T-helper 2 cell treated with Interferon-gamma antibody and Interleukin-4, amounts not matched to agents 100 ng/mL and 5 ng/mL, for 36 hours (primary cell): ENCODE measurements around the gene PDZD2. TPM values are rescaled to one million over a fixed set of nuclear protein-coding genes. Genes with fewer than 3 reads are reported as not detected.
"Not testable (repeated sequence)": the region's sequence is repeated elsewhere in the genome, so short reads cannot be mapped to it uniquely, and the experiment has no call there.

Experiments used
- intact Hi-C: fragments of 100-400 bp; cut with micrococcal nuclease; formaldehyde crosslinking; loops from one replicate; pipeline ENCODE4 v1.15.1; 2023
- total RNA-seq: library from RNA; stranded (reverse); gene quantifications from 2 replicates; pipeline ENCODE4 v1.2.3, GENCODE V29; 2022

Gene PDZD2
- total RNA-seq, 1 donor from 2014 or later, result not detected

DNA sequence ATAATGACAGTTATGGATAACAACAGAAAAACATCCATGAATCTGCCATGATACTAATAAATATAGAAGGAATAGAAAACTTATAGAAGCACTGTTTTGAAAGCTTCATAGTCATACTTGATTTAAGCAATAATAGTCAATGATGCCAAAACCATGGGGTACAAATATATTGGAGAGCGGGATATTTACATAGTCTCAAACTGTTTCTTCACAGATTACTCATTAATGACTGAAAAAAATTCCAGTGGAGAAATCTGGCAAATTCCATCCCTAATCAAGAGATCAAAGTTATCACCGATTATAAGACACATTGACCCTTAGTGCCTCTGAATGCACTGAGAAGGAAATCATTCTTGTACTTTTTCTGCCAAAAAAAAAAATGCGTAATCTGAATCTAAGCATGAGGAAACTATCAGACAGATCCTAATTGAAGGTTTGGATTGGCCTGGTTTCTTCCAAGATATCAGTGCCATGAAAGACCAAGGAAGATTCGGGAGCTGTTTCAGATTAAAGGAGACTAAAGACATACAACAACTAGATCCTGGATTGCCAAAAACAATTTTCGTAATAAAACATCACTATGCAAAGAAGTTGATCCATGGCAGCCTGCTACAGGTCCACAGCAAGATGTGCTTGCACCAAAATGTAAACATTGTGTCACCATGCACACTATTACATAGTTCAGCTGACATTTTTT, 429.0 kb downstream of the PDZD2 start:
- intact Hi-C loops, result no loop called here

DNA sequence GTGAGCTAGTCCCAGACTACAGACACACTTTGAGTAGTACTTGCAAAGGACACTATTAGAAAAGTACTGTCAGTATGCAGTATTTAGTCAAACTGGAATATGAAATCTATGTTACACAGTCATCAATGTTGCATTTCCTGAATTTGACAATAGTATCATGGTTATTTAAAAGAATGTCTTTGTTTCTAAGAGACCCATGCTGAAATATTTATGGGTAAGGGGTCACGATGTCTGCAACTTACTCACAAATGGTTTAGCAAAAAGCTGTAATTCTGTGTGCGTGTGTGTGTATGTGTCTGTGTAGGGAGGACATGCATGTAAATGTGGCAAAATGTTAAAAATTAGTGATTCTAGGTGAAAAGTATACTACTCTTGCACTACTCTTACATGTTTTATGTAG, 429.6 kb downstream of the PDZD2 start:
- intact Hi-C loops, result no loop called here

DNA sequence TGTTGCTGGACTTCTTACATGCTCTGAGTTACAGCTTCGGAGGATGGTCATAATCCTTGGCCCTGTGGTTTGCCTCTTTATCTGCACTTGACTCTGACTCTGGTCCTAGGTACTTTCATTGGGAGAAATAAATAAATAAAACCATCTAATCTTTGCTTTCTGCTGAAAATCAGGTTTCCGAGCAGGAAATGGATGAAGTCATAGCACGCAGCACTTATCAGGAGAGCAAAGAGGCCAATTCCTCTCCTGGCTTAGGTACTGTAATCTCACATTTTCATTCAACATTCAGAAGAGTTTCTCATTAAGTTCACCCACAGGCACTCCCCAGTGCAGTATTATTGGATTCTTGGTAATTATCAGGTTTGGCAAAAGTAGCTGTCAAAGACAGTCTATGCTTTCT, 430.5 kb downstream of the PDZD2 start:
- intact Hi-C loops, result no loop called here

DNA sequence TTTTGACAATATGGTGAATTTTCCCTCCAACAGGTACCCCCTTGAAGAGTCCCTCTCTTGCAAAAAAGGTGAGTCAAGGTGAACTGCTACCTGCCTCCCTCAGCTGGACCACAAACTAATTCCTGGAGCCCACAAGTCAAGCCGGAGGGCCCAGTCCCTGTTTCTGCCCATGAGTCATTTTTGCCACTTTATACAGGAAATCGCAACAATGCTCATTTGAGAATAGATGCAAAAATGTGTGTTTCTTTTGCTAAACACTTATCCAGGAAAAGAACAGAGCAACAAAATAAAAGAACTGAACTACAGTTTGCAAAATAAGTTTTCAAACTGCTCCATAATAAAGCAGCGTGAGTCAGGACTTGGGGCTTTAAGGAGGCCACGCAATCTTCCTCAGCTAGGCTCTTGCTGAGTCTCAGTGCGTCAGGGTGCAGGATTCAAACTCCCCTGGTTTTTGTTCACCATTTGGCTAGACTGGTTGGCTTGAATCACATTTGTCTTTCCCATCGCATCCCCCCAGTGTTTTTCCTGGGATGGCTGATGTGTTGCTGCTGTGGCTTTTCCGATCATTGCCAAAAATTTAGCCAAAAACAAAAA, 432.5 kb downstream of the PDZD2 start:
- intact Hi-C loops, result no loop called here

DNA sequence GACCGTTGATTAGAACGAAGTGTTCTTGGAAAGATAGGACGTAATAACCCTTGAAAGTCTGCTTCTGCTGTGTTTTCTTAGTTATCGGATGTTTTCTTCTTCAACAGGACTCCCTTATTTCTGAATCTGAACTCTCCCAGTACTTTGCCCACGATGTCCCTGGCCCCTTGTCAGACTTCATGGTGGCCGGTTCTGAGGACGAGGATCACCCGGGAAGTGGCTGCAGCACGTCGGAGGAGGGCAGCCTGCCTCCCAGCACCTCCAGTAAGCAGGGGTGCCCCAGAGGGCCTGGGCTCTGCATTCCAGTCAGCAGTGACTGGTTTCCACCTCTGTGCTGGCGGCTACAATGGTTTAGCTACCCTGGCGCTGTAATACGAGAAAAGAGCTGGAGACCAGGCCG, 433.1 kb downstream of the PDZD2 start:
- intact Hi-C loops, result no loop called here

DNA sequence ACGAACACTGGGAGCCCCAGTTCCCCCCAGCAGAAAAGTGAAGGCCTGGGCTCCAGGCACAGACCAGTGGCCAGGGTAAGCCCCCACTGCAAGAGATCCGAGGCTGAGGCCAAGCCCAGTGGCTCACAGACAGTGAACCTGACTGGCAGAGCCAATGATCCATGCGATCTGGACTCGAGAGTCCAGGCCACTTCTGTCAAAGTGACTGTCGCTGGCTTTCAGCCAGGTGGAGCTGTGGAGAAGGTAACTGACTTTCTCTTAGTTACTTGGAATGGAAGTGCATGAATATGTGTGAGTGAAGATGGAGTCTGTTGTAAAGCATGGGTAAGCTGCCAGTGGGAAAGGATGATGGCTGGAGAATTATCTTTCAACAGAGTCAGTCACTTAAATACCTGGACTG, 435.5 kb downstream of the PDZD2 start:
- intact Hi-C loops, result no loop called here

DNA sequence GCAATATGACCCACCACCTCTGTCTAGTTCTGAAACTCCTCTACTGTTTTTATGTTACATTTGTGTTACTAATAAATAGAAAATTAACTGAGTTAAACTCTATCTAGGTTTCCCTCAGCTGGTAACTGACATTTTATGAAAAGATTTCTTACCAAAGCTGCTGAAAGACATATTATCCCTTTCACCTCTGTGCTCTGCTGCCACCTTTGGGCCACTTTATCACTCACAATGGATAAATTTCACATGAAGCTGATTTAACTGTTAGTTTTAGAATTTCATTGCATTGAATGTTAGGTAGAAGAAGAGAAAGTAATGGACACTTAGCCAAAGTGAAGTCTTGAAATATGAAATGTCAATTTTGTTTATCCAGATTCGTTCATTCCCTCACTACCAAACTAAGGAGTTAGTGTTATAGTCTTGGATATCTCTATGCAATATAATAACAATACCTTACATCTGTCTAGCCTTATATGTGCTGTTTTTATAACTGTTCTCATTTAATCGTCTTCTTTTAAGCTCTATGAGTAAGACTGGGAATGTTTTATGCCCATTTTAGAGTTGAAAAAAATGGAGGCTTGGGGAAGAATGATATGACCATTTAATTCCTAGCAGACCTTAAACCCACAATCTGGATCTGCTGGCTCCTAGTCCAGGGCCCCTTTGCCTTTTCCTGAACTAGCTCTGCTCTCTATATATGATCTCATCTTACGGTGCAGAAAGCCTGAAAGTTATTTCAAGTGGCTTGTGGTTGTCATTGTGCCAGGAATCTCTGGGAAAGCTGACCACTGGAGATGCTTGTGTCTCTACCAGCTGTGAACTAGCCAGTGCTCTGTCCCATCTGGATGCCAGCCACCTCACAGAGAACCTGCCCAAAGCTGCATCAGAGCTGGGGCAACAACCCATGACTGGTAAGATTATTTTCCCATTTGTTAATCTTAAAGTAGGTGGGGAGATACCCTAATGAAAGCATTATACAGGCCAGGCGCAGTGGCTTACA, 438.1 kb downstream of the PDZD2 start:
- intact Hi-C loops, result loop anchor here (1.0 to 2.0 kb wide), 4 partner anchors 148 to 496 kb away; partner anchors contain the start of gene PDZD2

DNA sequence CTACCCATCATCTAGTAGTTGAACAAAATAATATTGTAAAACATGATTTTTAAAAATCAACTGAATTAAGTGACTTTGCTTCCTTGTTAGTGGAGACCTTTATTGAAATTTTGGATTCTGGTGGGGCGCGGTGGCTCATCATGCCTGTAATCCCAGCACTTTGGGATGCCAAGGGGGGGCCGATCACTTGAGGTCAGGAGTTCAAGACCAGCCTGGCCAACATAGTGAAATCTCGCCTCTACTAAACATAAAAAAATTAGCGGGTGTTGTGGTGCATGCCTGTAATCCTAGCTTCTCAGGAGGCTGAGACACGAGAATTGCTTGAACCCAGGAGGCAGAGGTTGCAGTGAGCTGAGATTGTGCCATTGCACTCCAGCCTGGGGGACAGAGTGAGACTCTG, 439.9 kb downstream of the PDZD2 start:
- intact Hi-C loops, result not testable (repeated sequence)

DNA sequence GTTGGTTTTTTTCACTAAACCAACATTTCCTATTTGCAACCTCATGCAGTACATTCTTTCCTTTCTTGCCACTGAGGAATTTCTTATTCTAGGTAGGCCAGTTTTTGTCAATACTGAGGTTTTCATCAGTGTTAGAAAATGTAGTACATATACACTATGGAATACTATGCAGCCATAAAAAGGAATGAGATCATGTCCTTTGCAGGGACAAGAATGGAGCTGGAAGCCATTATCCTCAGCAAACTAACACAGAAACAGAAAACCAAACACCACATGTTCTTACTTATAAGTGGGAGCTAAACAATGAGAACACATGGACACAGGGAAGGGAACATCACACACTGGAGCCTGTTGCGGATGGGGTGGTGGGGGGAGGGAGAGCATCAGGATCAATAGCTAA, 441.6 kb downstream of the PDZD2 start:
- intact Hi-C loops, result not testable (repeated sequence)

DNA sequence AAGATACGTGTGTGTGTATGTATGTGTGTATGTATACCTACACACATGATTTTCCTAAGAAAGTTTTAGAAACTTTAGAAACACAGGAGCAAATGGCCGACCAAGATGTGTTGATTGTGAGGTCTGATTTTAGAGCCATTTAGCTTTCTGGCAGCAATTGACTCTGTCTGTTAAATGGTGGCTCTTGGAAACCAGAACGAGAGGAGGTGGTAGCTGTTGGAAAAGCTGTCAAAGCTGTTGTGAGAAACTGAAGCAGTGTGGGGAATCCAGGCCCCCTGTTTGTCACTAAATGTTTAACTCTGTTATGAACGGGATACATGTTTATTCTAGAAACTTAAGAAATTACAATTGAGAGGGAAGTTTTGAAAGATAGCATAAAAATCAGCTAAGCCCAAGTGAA, 443.8 kb downstream of the PDZD2 start:
- intact Hi-C loops, result no loop called here

DNA sequence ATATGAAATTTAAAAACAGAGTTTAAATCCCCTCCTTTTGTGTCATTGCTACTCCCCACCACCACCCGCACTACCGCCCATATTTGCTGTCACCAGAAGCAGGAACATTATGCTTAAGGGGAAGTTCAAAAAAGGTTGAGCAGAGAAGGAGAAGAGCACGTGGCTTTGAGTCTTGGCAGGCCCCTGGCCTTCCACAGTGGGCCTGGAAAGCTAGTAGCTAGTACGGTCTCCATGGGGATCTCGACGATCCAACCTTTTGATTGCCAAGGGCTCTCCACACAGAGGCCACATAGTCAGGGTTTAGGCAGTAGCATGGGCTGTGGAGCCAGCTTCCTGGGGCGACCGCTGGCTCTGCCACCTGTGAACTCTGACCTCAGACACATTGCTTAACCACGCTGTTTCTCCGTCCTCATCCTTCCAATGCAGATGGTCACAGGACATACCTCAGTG, 445.1 kb downstream of the PDZD2 start:
- intact Hi-C loops, result no loop called here

DNA sequence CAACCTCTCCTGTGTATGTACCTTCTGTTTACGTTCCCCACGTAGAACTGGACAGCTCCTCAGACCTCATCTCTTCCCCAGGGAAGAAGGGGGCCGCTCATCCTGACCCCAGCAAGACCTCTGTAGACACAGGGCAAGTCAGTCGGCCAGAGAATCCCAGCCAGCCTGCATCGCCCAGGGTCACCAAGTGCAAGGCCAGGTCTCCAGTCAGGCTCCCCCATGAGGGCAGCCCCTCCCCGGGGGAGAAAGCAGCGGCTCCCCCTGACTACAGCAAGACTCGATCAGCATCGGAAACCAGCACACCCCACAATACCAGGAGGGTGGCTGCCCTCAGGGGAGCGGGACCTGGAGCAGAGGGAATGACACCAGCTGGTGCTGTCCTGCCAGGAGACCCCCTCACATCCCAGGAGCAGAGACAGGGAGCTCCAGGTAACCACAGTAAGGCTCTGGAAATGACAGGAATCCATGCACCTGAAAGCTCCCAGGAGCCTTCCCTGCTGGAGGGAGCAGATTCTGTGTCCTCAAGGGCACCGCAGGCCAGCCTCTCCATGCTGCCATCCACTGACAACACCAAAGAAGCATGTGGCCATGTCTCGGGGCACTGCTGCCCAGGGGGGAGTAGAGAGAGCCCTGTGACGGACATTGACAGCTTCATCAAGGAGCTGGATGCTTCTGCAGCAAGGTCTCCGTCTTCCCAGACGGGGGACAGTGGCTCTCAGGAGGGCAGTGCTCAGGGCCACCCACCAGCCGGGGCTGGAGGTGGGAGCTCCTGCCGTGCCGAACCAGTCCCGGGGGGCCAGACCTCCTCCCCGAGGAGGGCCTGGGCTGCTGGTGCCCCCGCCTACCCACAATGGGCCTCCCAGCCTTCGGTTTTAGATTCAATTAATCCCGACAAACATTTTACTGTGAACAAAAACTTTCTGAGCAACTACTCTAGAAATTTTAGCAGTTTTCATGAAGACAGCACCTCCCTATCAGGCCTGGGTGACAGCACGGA, 448.5 kb downstream of the PDZD2 start:
- intact Hi-C loops, result no loop called here

DNA sequence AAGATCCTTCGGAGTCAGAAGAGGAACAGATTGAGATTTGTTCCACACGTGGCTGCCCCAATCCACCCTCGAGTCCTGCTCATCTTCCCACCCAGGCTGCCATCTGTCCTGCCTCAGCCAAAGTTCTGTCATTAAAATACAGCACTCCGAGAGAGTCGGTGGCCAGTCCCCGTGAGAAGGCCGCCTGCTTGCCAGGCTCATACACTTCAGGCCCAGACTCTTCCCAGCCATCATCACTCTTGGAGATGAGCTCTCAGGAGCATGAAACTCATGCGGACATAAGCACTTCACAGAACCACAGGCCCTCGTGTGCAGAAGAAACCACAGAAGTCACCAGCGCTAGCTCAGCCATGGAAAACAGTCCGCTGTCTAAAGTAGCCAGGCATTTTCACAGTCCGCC, 449.3 kb downstream of the PDZD2 start:
- intact Hi-C loops, result no loop called here

DNA sequence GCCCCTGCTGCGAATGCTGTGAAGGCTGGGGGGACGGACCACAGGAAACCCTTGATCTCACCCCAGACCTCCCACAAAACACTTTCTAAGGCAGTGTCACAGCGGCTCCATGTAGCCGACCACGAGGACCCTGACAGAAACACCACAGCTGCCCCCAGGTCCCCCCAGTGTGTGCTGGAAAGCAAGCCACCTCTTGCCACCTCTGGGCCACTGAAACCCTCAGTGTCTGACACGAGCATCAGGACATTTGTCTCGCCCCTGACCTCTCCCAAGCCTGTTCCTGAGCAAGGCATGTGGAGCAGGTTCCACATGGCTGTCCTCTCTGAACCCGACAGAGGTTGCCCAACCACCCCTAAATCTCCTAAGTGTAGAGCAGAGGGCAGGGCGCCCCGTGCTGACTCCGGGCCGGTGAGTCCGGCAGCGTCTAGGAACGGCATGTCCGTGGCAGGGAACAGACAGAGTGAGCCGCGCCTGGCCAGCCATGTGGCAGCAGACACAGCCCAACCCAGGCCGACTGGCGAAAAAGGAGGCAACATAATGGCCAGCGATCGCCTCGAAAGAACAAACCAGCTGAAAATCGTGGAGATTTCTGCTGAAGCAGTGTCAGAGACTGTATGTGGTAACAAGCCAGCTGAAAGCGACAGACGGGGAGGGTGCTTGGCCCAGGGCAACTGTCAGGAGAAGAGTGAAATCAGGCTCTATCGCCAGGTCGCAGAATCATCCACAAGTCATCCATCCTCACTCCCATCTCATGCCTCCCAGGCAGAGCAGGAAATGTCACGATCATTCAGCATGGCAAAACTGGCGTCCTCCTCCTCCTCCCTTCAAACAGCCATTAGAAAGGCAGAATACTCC, 450.4 kb downstream of the PDZD2 start:
- intact Hi-C loops, result no loop called here

DNA sequence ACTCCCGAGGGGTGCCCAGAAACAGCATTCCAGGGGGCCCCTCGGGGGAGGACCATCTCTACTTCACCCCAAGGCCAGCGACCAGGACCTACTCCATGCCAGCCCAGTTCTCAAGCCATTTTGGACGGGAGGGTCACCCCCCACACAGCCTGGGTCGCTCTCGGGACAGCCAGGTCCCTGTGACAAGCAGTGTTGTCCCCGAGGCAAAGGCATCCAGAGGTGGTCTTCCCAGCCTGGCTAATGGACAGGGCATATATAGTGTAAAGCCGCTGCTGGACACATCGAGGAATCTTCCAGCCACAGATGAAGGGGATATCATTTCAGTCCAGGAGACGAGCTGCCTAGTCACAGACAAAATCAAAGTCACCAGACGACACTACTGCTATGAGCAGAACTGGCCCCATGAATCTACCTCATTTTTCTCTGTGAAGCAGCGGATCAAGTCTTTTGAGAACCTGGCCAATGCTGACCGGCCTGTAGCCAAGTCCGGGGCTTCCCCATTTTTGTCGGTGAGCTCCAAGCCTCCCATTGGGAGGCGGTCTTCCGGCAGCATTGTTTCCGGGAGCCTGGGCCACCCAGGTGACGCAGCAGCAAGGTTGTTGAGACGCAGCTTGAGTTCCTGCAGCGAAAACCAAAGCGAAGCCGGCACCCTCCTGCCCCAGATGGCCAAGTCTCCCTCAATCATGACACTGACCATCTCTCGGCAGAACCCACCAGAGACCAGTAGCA, 451.3 kb downstream of the PDZD2 start:
- intact Hi-C loops, result no loop called here

DNA sequence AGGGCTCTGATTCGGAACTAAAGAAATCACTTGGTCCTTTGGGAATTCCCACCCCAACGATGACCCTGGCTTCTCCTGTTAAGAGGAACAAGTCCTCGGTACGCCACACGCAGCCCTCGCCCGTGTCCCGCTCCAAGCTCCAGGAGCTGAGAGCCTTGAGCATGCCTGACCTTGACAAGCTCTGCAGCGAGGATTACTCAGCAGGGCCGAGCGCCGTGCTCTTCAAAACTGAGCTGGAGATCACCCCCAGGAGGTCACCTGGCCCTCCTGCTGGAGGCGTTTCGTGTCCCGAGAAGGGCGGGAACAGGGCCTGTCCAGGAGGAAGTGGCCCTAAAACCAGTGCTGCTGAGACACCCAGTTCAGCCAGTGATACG, 451.8 kb downstream of the PDZD2 start:
- intact Hi-C loops, result no loop called here

DNA sequence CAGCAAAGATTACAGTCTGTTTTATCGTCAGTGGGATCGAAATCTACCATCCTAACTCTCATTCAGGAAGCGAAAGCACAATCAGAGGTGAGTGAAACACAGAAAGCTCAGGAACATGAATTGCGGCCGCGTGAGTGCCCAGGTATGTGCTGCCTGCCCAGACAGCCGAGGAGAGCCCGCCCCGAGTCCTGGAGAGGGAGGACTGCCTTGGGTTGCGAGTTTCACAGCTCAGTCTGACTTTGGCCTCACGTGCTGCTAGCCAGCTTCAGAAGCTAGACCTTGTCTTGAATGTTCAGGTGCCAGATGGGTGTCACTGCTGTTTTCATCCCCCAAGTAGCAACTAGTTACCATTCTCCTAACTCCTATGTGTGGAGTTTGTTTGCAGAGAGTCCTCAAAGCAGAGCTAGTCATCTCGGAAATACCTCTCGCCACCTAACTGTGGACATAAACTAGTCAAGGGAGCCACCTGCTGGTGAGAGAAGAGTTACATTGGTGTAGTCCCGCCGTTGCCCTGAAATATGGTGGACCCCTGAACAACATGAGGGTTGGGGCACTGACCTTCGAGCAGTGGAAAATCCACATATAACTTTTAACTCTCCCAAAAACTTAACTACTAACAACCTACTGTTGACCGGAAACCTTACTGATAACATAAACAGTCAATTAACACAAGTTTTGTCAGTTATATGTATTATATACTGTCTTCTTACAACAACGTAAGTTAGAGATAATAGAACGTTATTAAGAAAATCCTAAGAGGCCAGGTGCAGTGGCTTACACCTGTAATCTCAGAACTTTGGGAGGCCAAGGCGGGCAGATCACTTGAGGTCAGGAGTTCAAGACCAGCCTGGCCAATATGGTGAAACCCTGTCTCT, 454.2 kb downstream of the PDZD2 start:
- intact Hi-C loops, result loop anchor here (1.0 kb wide), 2 partner anchors 268 to 512 kb away; no protein-coding TSS in a partner anchor

DNA sequence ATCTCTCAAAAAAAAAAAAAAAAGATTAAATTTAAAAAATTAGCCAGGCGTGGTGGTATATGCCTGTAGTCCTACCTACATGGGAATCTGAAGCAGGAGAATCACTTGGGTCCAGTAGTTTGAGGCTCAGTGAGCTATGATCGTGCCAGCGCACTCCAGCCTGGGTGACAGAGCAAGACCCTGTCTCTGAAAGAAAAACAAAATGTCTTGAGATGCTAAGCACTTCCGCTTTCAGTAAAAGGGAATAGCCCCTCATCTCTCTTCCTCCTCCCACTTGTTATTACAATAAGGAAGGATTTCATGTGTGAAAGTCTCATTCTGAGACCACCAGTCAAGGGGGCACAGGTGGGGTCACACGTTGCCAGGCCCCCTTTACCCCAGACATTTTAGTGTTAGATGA, 455.8 kb downstream of the PDZD2 start:
- intact Hi-C loops, result no loop called here
